Measurements from ENCODE around the gene MPZL3. TPM values are rescaled to one million over a fixed set of nuclear protein-coding genes. Genes with fewer than 3 reads are reported as not detected.

Gene MPZL3
- total and polyA plus RNA-seq, 4 donors, result 2.5 to 6.9 (median 3.5) TPM

- Histone ChIP-seq H3K9me3 (ENCODE audit: control insufficient read depth in 4 of 4, low read length in 3 of 4) (no peaks in the 10 kb centered on the region), H3K4me1 (ENCODE audit: control insufficient read depth in 4 of 4, insufficient read depth in 4 of 4, low read length in 3 of 4) (no peaks in the 10 kb centered on the region), H3K4me3 (ENCODE audit: low read depth in 1 of 3, low read length in 3 of 3) (no peak overlapping the region), H3K36me3 (ENCODE audit: control insufficient read depth in 4 of 4, insufficient read depth in 3 of 4, low read depth in 1 of 4, low read length in 3 of 4) (peaks cover 4 to 10% (median 7%) of the 10 kb centered on the region in 4 donors), H3K27ac (ENCODE audit: low read depth in 1 of 2, low read length in 2 of 2) (peak overlapping the region; percentile 8 to 23), H3K27me3 (ENCODE audit: control insufficient read depth in 4 of 4, insufficient read depth in 4 of 4, low read length in 3 of 4) (no peaks in the 10 kb centered on the region), H3K9ac (ENCODE audit: low read depth in 1 of 2, low read length in 2 of 2) (no peak overlapping the region)
- no peak for TF ChIP-seq ZBTB33 (IDR thresholded peaks at IDR 0.05)
- WGBS, result 82% methylated on average over 8 of the region's 8 CpGs
- DNase-seq (ENCODE audit: low spot score), result no peak
These were observed 24.0 kb downstream of the MPZL3 start for GRCh38 chr11:118227865-118228785.

- H3K9me3 ChIP-seq (ENCODE audit: control insufficient read depth in 4 of 4, low read length in 3 of 4), result no peaks in the 10 kb centered on the region
- H3K27me3 ChIP-seq (ENCODE audit: control insufficient read depth in 4 of 4, insufficient read depth in 4 of 4, low read length in 3 of 4), result no peaks in the 10 kb centered on the region
- H3K4me3 ChIP-seq (ENCODE audit: low read depth in 1 of 3, low read length in 3 of 3), result no peak overlapping the region
- peaks cover 0 to 5% (median 1%) of the 10 kb centered on the region in 4 donors for H3K36me3 ChIP-seq (ENCODE audit: control insufficient read depth in 4 of 4, insufficient read depth in 3 of 4, low read depth in 1 of 4, low read length in 3 of 4)
- H3K27ac ChIP-seq (ENCODE audit: low read depth in 1 of 2, low read length in 2 of 2), result no peak overlapping the region
- no peak for TF ChIP-seq REST (IDR thresholded peaks at IDR 0.05)
- no peak for TF ChIP-seq RAD21 (IDR thresholded peaks at IDR 0.05)
- no peak for TF ChIP-seq MAX (IDR thresholded peaks at IDR 0.05)
- no peak for TF ChIP-seq SP1 (IDR thresholded peaks at IDR 0.05)
- TF ChIP-seq TAF1 (conservative IDR thresholded peaks at IDR 0.05), result no peak
- no peak for TF ChIP-seq EGR1 (IDR thresholded peaks at IDR 0.05; ENCODE audit: low read depth in 2 of 2)
- TF ChIP-seq JUND (IDR thresholded peaks at IDR 0.05), result no peak
- TF ChIP-seq ATF3 (IDR thresholded peaks at IDR 0.05), result no peak
- TF ChIP-seq HNF4G (IDR thresholded peaks at IDR 0.05), result no peak
- TF ChIP-seq HNF4A (conservative IDR thresholded peaks at IDR 0.05), result no peak
- no peak for TF ChIP-seq ZBTB33 (IDR thresholded peaks at IDR 0.05)
- no peak for TF ChIP-seq CTCF (IDR thresholded peaks at IDR 0.05; ENCODE audit: low read depth, low read length, missing input control)
- TF ChIP-seq RXRA (IDR thresholded peaks at IDR 0.05), result no peak
- TF ChIP-seq FOXA1 (IDR thresholded peaks at IDR 0.05), result no peak
- no peak for TF ChIP-seq FOXA2 (IDR thresholded peaks at IDR 0.05)
- no peak for DNase-seq (ENCODE audit: low spot score)
- H3K4me1 ChIP-seq (ENCODE audit: control insufficient read depth in 4 of 4, insufficient read depth in 4 of 4, low read length in 3 of 4), result no peaks in the 10 kb centered on the region
- no peak overlapping the region for H3K9ac ChIP-seq (ENCODE audit: low read depth in 1 of 2, low read length in 2 of 2)
- WGBS, result 83% methylated on average over 2 of the region's 2 CpGs
These were observed 25.4 kb downstream of the MPZL3 start for GRCh38 chr11:118226781-118227180.

All from liver (tissue), 9 donors.